SK-N-MC (cell line): ENCODE results near the gene ZNF557.

ENCODE experiments used
- EZH2 ChIP-seq: fragments of 200-600 bp; sonication (generic); IDR thresholded peaks from one replicate; pipeline ENCODE4 v1.6.1; 2017; ENCODE audit warnings: antibody characterized with exemption
- POLR2AphosphoS5 ChIP-seq: IDR thresholded peaks from 2 replicates; pipeline ENCODE4 v1.6.1; 2012; ENCODE audit warnings: mild to moderate bottlenecking, low read depth, low read length, borderline replicate concordance

- TF ChIP-seq POLR2AphosphoS5 (peak; percentile 83; the same call in 1 of the 2 replicates), EZH2 (no peak)
These were observed 29.4 kb downstream of the ZNF557 start for GRCh38 chr19:7098701-7099596.
